Mesenchymal stem cell (in vitro differentiated cells and primary cell): Measurements from ENCODE around the gene C12orf43.

ENCODE experiments used
- DNase-seq: peaks from one replicate; pipeline ENCODE4 v3.0.0-alpha.2; 2013
- H2AFZ ChIP-seq: one replicate; pipeline ENCODE4 v1.6.1; 2013; ENCODE audit warnings: low read depth, mild to moderate bottlenecking, control low read depth, inconsistent platforms, low read length, moderate library complexity
- H2AK5ac ChIP-seq: 2 replicates; pipeline ENCODE4 v1.6.1; 2013; ENCODE audit warnings: low read length, moderate library complexity, mild to moderate bottlenecking, inconsistent platforms; ENCODE audit not compliant: severe bottlenecking
- H2BK120ac ChIP-seq: one replicate; pipeline ENCODE4 v1.6.1; 2013; ENCODE audit warnings: low read depth, mild to moderate bottlenecking, inconsistent platforms, low read length, moderate library complexity
- H2BK12ac ChIP-seq, 2 experiments: one replicate each; pipeline ENCODE4 v1.6.1; 2013; ENCODE audit warnings: inconsistent platforms in 2 of 2, low read length in 2 of 2, mild to moderate bottlenecking in 2 of 2, moderate library complexity in 2 of 2, control low read depth in 1 of 2
- H2BK15ac ChIP-seq: one replicate; pipeline ENCODE4 v1.6.1; 2013; ENCODE audit warnings: mild to moderate bottlenecking, low read depth, inconsistent platforms; ENCODE audit not compliant: poor library complexity, severe bottlenecking
- H2BK5ac ChIP-seq: 2 replicates; pipeline ENCODE4 v1.6.1; 2013; ENCODE audit warnings: low read depth, mild to moderate bottlenecking, low read length, control low read depth, inconsistent platforms; ENCODE audit not compliant: poor library complexity, severe bottlenecking
- H3K14ac ChIP-seq, 2 experiments: one replicate each; pipeline ENCODE4 v1.6.1; 2013; ENCODE audit warnings: inconsistent platforms in 2 of 2, low read length in 2 of 2, control low read depth in 1 of 2, mild to moderate bottlenecking in 1 of 2, moderate library complexity in 1 of 2
- H3K18ac ChIP-seq, 2 experiments: one replicate each; pipeline ENCODE4 v1.6.1; 2013; ENCODE audit warnings: inconsistent platforms in 2 of 2, low read length in 2 of 2, control low read depth in 1 of 2, low read depth in 1 of 2, mild to moderate bottlenecking in 1 of 2
- H3K23ac ChIP-seq, 2 experiments: one replicate each; pipeline ENCODE4 v1.6.1; 2013; ENCODE audit warnings: inconsistent platforms in 2 of 2, low read length in 2 of 2, mild to moderate bottlenecking in 2 of 2, moderate library complexity in 2 of 2, control low read depth in 1 of 2
- H3K27ac ChIP-seq: 2 replicates; pipeline ENCODE4 v1.5.1; 2013; ENCODE audit warnings: mild to moderate bottlenecking, moderate library complexity, low read length, control low read depth, inconsistent platforms; ENCODE audit not compliant: poor library complexity, severe bottlenecking
- H3K27me3 ChIP-seq, 2 experiments: 2 replicates each; pipeline versions ENCODE4 v1.6.1 to v1.7.0; 2013; ENCODE audit warnings: low read length in 2 of 2, mild to moderate bottlenecking in 2 of 2, moderate library complexity in 2 of 2, control low read depth in 1 of 2, inconsistent platforms in 1 of 2; ENCODE audit not compliant: control insufficient read depth in 1 of 2, insufficient read depth in 1 of 2
- H3K36me3 ChIP-seq, 2 experiments: 2 replicates each; pipeline versions ENCODE4 v1.6.1 to v1.7.0; 2013; ENCODE audit warnings: low read length in 2 of 2, control low read depth in 1 of 2, inconsistent platforms in 1 of 2, low read depth in 1 of 2, mild to moderate bottlenecking in 1 of 2; ENCODE audit not compliant: insufficient read depth in 2 of 2, control insufficient read depth in 1 of 2
- H3K4ac ChIP-seq, 2 experiments: one replicate each; pipeline ENCODE4 v1.6.1; 2013; ENCODE audit warnings: inconsistent platforms in 2 of 2, low read length in 2 of 2, mild to moderate bottlenecking in 2 of 2, moderate library complexity in 2 of 2, control low read depth in 1 of 2, low read depth in 1 of 2
- H3K4me1 ChIP-seq: 2 replicates; pipeline ENCODE4 v1.6.1; 2013; ENCODE audit warnings: low read depth, low read length, control low read depth; ENCODE audit not compliant: control insufficient read depth, insufficient read depth
- H3K4me2 ChIP-seq: 2 replicates; pipeline ENCODE4 v1.6.1; 2013; ENCODE audit warnings: low read length, mild to moderate bottlenecking, inconsistent platforms; ENCODE audit not compliant: poor library complexity, severe bottlenecking
- H3K4me3 ChIP-seq, 2 experiments: 2 replicates each; pipeline versions ENCODE4 v1.5.1 to v1.7.0; 2013; ENCODE audit warnings: low read length in 2 of 2, mild to moderate bottlenecking in 2 of 2, control low read depth in 1 of 2, low read depth in 1 of 2; ENCODE audit not compliant: insufficient read depth in 1 of 2
- H3K79me1 ChIP-seq: replicated peaks from 2 replicates; pipeline ENCODE4 v1.6.1; 2013; ENCODE audit warnings: mild to moderate bottlenecking, control low read depth, low read length, inconsistent platforms; ENCODE audit not compliant: poor library complexity, severe bottlenecking
- H3K9ac ChIP-seq: 2 replicates; pipeline ENCODE4 v1.7.0; 2013; ENCODE audit warnings: mild to moderate bottlenecking, low read length, moderate library complexity
- H3K9me3 ChIP-seq: 2 replicates; pipeline ENCODE4 v1.7.0; 2013; ENCODE audit warnings: mild to moderate bottlenecking, low read length; ENCODE audit not compliant: control insufficient read depth
- H4K8ac ChIP-seq: one replicate; pipeline ENCODE4 v1.6.1; 2013; ENCODE audit warnings: inconsistent platforms, mild to moderate bottlenecking, low read length, moderate library complexity
- H4K91ac ChIP-seq: one replicate; pipeline ENCODE4 v1.6.1; 2013; ENCODE audit warnings: mild to moderate bottlenecking, low read length, inconsistent platforms
- WGBS: methylation state at CpG from one replicate; pipeline ENCODE4 v1.1.7; 2013; ENCODE audit warnings: mixed read lengths; 5-methylcytosine and 5-hydroxymethylcytosine counted together

The C12orf43 gene

DNA sequence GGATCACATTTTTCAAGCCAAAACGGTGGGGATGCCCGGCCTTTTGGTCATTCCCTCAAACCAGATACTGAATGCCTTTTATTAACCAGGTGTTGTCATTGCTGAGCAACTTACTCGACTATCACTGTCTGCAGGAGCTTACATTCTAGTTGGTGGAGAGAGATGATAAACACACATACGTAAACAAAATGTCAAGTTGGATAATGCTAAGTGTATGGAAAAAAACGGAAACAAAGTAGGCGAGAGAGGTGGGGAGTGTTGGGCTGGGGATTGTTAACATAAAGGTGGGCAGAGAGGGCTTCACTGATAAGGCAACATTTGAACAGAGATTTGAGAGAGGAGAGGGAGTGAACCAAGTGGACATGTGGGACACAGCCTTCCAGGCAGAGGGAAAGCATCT is 4.5 kb downstream of the C12orf43 start:
- Histone ChIP-seq H3K4me3 (no peak overlapping the region), H4K91ac (no peak overlapping the region), H2AK5ac (no peak overlapping the region), H3K18ac (no peak overlapping the region), H3K4ac (no peak overlapping the region), H3K4me2 (no peak overlapping the region), H3K9ac (no peak overlapping the region), H2BK120ac (no peak overlapping the region), H3K36me3 (peaks cover 35 to 57% of the 10 kb centered on the region in 2 experiments), H3K79me1 (peaks cover 30% of the 10 kb centered on the region), H2BK15ac (no peak overlapping the region), H4K8ac (no peak overlapping the region), H3K27ac (no peak overlapping the region), H3K9me3 (no peaks in the 10 kb centered on the region), H3K23ac (no peak overlapping the region), H2AFZ (no peak overlapping the region), H3K14ac (no peak overlapping the region), H3K27me3 (no peaks in the 10 kb centered on the region), H2BK5ac (no peak overlapping the region), H2BK12ac (no peak overlapping the region), H3K4me1 (no peaks in the 10 kb centered on the region)
- WGBS = 91% methylated on average over 6 of the region's 6 CpGs
- no peak for DNase-seq

GRCh38 chr12:121010860-121011259 is 5.4 kb downstream of the C12orf43 start:
- no peak for DNase-seq
- H3K9me3 ChIP-seq = no peaks in the 10 kb centered on the region
- no peak overlapping the region for H2AK5ac ChIP-seq
- H4K91ac ChIP-seq = no peak overlapping the region
- H3K4me3 ChIP-seq = no peak overlapping the region
- H2BK15ac ChIP-seq = no peak overlapping the region
- H3K23ac ChIP-seq = no peak overlapping the region
- peaks cover 39 to 65% of the 10 kb centered on the region in 2 experiments for H3K36me3 ChIP-seq
- H3K18ac ChIP-seq = no peak overlapping the region
- H2AFZ ChIP-seq = no peak overlapping the region
- H2BK5ac ChIP-seq = no peak overlapping the region
- no peak overlapping the region for H3K9ac ChIP-seq
- no peaks in the 10 kb centered on the region for H3K27me3 ChIP-seq
- H2BK12ac ChIP-seq = no peak overlapping the region
- H2BK120ac ChIP-seq = no peak overlapping the region
- WGBS = 96% methylated on average over 7 of the region's 8 CpGs
- no peak overlapping the region for H3K4ac ChIP-seq
- no peak overlapping the region for H3K4me2 ChIP-seq
- no peak overlapping the region for H3K27ac ChIP-seq
- H3K79me1 ChIP-seq = peaks cover 27% of the 10 kb centered on the region
- H3K4me1 ChIP-seq = no peaks in the 10 kb centered on the region
- no peak overlapping the region for H3K14ac ChIP-seq
- H4K8ac ChIP-seq = no peak overlapping the region

DNA sequence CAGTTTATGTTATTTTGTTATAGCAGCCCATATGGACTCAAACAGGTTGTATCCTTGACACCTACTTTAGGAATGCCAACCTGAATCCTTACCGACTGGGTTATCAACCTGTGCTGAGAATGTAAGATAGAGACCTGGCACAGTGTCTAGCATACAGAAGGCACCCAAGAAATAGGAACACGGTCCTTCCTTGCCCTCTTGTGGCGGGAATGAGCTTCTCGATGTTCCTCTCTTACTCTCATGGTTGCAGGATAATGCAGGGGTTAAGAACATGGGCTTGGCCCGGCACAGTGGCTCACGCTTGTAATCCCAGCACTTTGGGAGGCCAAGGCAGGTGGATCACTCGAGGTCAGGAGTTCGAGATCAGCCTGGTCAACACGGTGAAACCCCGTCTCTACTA is 6.5 kb downstream of the C12orf43 start:
- no peak overlapping the region for H4K8ac ChIP-seq
- no peak overlapping the region for H3K18ac ChIP-seq
- H2AFZ ChIP-seq = no peak overlapping the region
- H3K27me3 ChIP-seq = no peaks in the 10 kb centered on the region
- H2AK5ac ChIP-seq = no peak overlapping the region
- DNase-seq = peak; percentile 51
- H2BK12ac ChIP-seq = no peak overlapping the region
- no peak overlapping the region for H2BK5ac ChIP-seq
- no peak overlapping the region for H3K23ac ChIP-seq
- no peak overlapping the region for H3K4me2 ChIP-seq
- H2BK15ac ChIP-seq = no peak overlapping the region
- no peaks in the 10 kb centered on the region for H3K4me1 ChIP-seq
- H2BK120ac ChIP-seq = no peak overlapping the region
- no peak overlapping the region for H3K14ac ChIP-seq
- no peak overlapping the region for H4K91ac ChIP-seq
- no peak overlapping the region for H3K9ac ChIP-seq
- no peak overlapping the region for H3K4me3 ChIP-seq
- H3K27ac ChIP-seq = no peak overlapping the region
- H3K4ac ChIP-seq = no peak overlapping the region
- H3K9me3 ChIP-seq = no peaks in the 10 kb centered on the region
- WGBS = 74% methylated on average over 10 of the region's 10 CpGs
- peaks cover 48 to 70% of the 10 kb centered on the region in 2 experiments for H3K36me3 ChIP-seq
- H3K79me1 ChIP-seq = peaks cover 19% of the 10 kb centered on the region

DNA sequence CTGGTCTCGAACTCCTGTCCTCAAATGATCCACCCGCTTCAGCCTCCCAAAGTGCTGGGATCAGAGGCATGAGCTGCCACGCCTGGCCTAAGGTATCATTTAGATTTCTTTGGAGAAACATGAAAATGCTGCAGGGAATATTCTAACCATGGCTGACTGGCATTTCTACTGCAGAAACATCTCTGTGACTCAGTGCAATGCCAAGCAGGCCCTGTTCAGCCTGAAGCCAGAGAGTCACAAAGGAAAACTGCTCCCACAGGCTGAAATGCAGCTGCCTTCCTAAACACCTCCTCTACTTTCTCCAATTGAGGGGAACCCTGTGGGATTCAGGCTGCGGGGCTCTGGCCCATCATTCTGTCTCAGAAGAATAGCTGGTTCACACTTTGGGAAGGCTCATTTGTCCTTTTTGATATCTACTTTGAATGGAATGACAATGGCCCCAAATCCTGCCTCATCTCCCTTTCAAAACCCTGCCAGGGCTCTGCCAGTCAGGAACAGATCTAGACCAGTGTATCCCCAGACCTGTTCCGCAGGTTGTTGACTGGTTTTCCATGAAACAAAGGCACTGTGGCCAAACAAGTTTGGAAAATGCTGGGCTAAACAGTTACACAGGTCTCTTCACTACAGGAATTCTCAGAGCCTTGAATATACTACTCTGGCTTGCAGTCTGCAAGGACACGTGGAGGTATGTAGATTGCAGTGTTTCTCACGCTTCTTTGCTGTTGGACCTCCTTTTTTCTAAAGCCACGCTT is 7.8 kb downstream of the C12orf43 start:
- Histone ChIP-seq H3K4ac (no peak overlapping the region), H2AK5ac (no peak overlapping the region), H3K18ac (no peak overlapping the region), H3K9me3 (no peaks in the 10 kb centered on the region), H2BK120ac (no peak overlapping the region), H3K79me1 (peaks cover 18% of the 10 kb centered on the region), H3K4me1 (no peaks in the 10 kb centered on the region), H2AFZ (no peak overlapping the region), H2BK12ac (no peak overlapping the region), H3K4me2 (no peak overlapping the region), H3K27ac (no peak overlapping the region), H3K36me3 (peaks cover 60 to 83% of the 10 kb centered on the region in 2 experiments), H4K91ac (no peak overlapping the region), H3K27me3 (no peaks in the 10 kb centered on the region), H4K8ac (no peak overlapping the region), H3K23ac (no peak overlapping the region), H2BK5ac (no peak overlapping the region), H3K9ac (no peak overlapping the region), H2BK15ac (no peak overlapping the region), H3K4me3 (no peak overlapping the region), H3K14ac (no peak overlapping the region)
- no peak for DNase-seq
- 99% methylated on average over 8 of the region's 8 CpGs for WGBS
